GM21723 (cell line): ENCODE measurements around the gene PGAP1.
A peak's percentile ranks its signal among the peaks of the same experiment; 100 is the strongest.

ENCODE experiments used
- ATAC-seq: cut with Tn5 transposase; IDR thresholded peaks from one replicate; pipeline ENCODE4 v1.9.1; 2021; ENCODE audit warnings: mild to moderate bottlenecking, moderate library complexity; ENCODE audit not compliant: unreplicated experiment

Gene PGAP1

DNA sequence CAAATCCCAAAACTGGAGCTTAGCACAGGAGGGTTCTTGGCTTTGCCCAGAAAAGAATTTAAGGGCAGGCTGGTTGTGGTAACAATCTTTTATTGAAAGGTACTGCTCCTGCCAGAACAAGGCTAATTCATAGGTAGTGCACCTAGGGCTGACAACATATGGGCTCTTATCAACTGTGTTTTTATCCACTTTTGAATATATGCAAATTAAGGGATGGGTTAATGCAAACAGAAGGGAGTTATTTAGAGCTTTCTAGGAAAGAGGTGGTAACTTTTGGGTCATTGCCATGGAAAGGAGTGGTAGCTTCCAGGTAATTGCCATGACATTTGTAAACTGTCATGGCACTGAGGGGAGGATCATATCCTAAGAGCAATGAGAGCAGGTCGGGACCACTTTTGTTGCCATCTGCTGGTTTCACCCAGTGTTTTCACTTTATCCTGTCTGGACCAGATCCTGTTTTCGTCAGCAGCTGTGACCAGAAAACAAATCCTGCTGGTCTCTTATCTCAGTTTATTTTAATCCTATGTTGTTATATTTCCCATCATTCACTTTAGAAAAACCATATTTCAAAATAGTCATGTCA, 118.3 kb downstream of the PGAP1 start:
- no peak for ATAC-seq

DNA sequence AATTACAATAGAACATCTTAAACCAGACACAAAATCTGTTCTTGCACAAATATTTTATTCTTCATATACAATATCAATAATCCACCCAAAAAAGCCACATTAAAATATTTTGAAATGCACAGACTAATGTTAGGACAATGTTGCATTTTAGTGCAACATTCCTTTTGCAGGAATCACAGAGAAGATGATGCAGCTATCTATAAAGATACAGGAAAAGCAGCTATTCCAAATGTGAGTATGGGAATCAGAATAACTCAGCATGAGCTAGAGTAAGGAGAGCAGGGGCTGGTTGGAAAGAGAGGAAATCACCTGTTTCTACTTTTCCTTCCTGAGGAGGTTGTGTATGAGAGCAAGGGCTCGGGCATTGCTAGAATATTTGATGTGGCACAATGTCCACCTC, 122.1 kb downstream of the PGAP1 start:
- ATAC-seq: no peak

DNA sequence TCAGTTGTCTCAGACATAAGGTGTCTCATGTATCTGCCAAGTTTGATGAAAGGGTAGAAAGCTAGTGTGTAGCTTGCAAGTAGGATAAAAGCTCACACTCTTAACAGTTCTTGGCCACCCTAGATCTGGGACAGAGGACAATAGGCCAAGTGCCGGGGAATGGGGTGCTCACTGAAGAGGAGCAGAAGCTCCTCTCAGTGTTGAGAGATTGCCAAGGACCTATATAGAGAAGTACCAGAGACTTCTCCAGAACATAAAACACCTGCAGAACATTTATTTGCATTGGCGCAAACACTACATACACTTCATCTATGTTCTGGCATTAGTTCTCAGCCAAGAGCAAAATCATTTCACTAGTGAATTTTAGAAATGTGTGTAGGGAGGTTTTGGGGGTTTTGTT, 124.1 kb downstream of the PGAP1 start:
- no peak for ATAC-seq

DNA sequence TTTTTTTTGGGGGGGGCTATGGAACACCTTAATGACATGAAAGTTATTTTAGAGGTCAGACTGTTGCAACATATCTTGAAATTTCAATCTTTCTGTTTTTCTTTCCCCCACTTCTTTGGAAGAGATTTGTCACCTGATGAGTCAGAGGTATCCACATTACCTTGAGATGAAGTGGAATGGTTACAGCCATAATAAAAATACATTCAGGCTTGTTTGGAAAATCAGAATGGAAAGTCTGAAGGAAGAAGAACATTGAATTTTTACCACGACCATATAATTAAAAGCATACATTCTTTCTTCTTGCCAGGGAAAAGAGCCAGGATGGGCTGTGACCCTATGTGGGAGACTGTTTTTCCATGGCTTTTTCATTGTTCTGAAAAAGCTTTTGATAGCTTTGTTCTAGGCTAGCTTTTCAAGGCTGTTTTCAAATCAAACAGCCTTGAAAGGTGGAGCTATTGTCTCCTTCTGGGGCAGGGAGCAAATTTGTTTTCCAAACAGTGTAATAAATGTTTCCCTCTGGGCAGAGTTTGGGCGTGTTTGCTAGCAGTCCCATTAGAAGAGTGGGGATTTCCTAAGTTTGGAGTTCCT, 124.7 kb downstream of the PGAP1 start:
- ATAC-seq: no peak

- ATAC-seq: peak; percentile 16
Measured at GRCh38 chr2:196798980-196799379, 127.5 kb downstream of the PGAP1 start.

DNA sequence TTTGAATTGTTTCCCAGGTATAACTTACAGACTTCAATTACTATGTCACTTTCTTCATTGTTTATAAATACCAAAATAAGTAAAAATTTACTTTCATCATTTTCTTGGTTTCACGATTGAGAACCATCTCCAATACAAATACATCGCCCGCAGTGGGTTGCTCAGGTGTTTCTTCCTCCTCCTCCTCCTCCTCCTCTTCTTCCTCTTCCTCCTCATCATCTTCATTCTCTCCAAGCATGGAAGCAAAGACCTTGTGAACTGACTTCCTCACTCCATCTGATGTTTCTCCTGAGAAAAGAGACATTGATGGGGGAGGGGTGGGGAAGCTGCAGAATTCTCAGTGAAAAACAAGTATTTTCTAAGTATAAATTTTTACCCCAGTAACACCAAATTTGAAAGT, 133.6 kb downstream of the PGAP1 start:
- ATAC-seq: no peak

GRCh38 chr2:196783431-196784094, 142.9 kb downstream of the PGAP1 start:
- no peak for ATAC-seq
